OCI-LY7 (cell line): ENCODE data around the gene PML. TPM values are rescaled to one million over a fixed set of nuclear protein-coding genes. Genes with fewer than 3 reads are reported as not detected.

ENCODE experiments used
- BruUV-seq: library from RNA; stranded (reverse); fragments of 400-500 nt; replicated peaks from 2 replicates; lab custom pipeline; 2021; lab: Mats Ljungman, UMichigan
- CTCF ChIA-PET: fragments of 300-600 bp; sonication (Branson Sonifier 250); formaldehyde crosslinking; loops from one replicate; lab custom pipeline; 2022; ENCODE audit warnings: antibody characterized with exemption; ENCODE audit not compliant: unreplicated experiment; lab: Charles Lee
- POLR2A ChIA-PET: fragments of 300-600 bp; sonication (Branson Sonifier 250); formaldehyde crosslinking; loops from one replicate; lab custom pipeline; 2022; ENCODE audit warnings: antibody characterized with exemption; lab: Charles Lee
- DNase-seq: peaks from one replicate; pipeline ENCODE4 v3.0.0-alpha.2; 2015; ENCODE audit warnings: low spot score
- H2AFZ ChIP-seq: fragments of 200-600 bp; sonication (generic), shearing (Covaris generic); 2 replicates; pipeline ENCODE4 v1.6.1; 2014; ENCODE audit warnings: mild to moderate bottlenecking, antibody characterized with exemption, low read length, moderate library complexity
- H3K27ac ChIP-seq: fragments of 200-600 bp; sonication (generic); 2 replicates; pipeline ENCODE4 v1.5.1; 2014; ENCODE audit warnings: mixed run types, low read depth, mild to moderate bottlenecking, moderate library complexity, low read length, inconsistent platforms; ENCODE audit not compliant: poor library complexity, severe bottlenecking
- H3K36me3 ChIP-seq: fragments of 200-600 bp; sonication (generic); 2 replicates; pipeline ENCODE4 v1.6.1; 2014; ENCODE audit warnings: mild to moderate bottlenecking, antibody characterized with exemption, low read length, moderate library complexity, mixed read lengths; ENCODE audit not compliant: insufficient read depth
- H3K4me1 ChIP-seq: fragments of 200-600 bp; sonication (generic); 2 replicates; pipeline ENCODE4 v1.5.1; 2014; ENCODE audit warnings: mild to moderate bottlenecking, low read length; ENCODE audit not compliant: insufficient read depth, poor library complexity, severe bottlenecking
- H3K4me2 ChIP-seq: fragments of 200-600 bp; sonication (generic); 2 replicates; pipeline ENCODE4 v1.6.1; 2014; ENCODE audit warnings: mild to moderate bottlenecking, low read length
- H3K4me3 ChIP-seq: fragments of 200-600 bp; sonication (generic); 2 replicates; pipeline ENCODE4 v1.5.1; 2014; ENCODE audit warnings: mild to moderate bottlenecking, low read depth, low read length; ENCODE audit not compliant: poor library complexity, severe bottlenecking
- H3K79me2 ChIP-seq: fragments of 200-600 bp; sonication (generic); 2 replicates; pipeline ENCODE4 v1.6.1; 2016; ENCODE audit warnings: low read depth, mild to moderate bottlenecking, low read length, moderate library complexity, mixed read lengths; ENCODE audit not compliant: insufficient read depth
- H3K9me2 ChIP-seq: fragments of 200-600 bp; sonication (generic); 2 replicates; pipeline ENCODE4 v1.6.1; 2016; ENCODE audit warnings: mild to moderate bottlenecking, low read length, mixed read lengths; ENCODE audit not compliant: insufficient read depth
- H3K9me3 ChIP-seq: fragments of 200-600 bp; sonication (generic); 2 replicates; pipeline ENCODE4 v1.6.1; 2014; ENCODE audit warnings: mild to moderate bottlenecking, mixed run types, low read length, mixed read lengths
- H4K20me1 ChIP-seq: fragments of 200-600 bp; sonication (generic); 2 replicates; pipeline ENCODE4 v1.6.1; 2014; ENCODE audit warnings: mild to moderate bottlenecking, antibody characterized with exemption, low read length, moderate library complexity, mixed read lengths; ENCODE audit not compliant: insufficient read depth
- EZH2phosphoT487 ChIP-seq: fragments of 200-600 bp; sonication (generic); IDR thresholded peaks from 2 replicates; pipeline ENCODE4 v1.6.1; 2018; ENCODE audit warnings: low read depth, borderline replicate concordance, mild to moderate bottlenecking, mixed run types, antibody characterized with exemption, low read length, moderate library complexity, mixed read lengths
- intact Hi-C: fragments of 100-400 bp; cut with micrococcal nuclease; formaldehyde crosslinking; loops from one replicate; pipeline ENCODE4 v1.10.0; 2022; ENCODE audit not compliant: unreplicated experiment
- total RNA-seq, 2 experiments: library from RNA; depleted of rRNA in 1 of 2; stranded (reverse); fragments of >200 nt in 1 of 2; shearing (Covaris generic) in 1 of 2; gene quantifications; 2 replicates each; pipeline ENCODE4 v1.2.3, GENCODE V29; 2014 to 2022
- TF ChIP-seq, protein P1 (sequence below): fragments of 200-600 bp; sonication (generic); conservative IDR thresholded peaks from 2 replicates; pipeline ENCODE4 v1.5.1; 2014; ENCODE audit warnings: mild to moderate bottlenecking, antibody characterized with exemption, low read length, moderate library complexity, mixed read lengths

The PML gene
- total RNA-seq, 2 experiments from 2014 or later = 16.9 to 26.1 TPM

DNA sequence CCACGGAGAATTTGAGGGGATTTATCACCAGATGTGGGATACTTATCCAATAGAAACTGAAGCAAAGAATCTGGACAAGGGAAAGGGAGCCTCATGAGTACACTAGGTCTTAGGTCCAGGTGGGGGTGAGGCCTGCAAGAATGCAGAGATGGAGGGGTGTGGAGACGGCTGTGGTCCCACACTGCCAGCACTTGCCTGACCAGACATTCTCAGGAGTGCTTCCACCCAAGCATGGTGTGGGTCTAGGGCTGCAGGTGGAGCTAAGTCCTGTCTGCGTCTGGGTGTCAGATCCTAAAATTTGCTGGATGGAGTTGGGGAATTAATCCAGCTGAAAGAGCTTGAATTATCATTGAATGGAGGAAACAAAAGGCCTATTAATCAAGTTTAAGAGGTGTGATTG is 14.4 kb downstream of the PML start:
- peaks cover 20% of the 10 kb centered on the region for H3K4me1 ChIP-seq
- DNase-seq = no peak
- H3K9me2 ChIP-seq = no peaks in the 10 kb centered on the region
- peaks cover 7% of the 10 kb centered on the region; the same call in 1 of the 2 replicates for H3K79me2 ChIP-seq
- H3K4me2 ChIP-seq = no peak overlapping the region
- TF ChIP-seq, protein P1, sequence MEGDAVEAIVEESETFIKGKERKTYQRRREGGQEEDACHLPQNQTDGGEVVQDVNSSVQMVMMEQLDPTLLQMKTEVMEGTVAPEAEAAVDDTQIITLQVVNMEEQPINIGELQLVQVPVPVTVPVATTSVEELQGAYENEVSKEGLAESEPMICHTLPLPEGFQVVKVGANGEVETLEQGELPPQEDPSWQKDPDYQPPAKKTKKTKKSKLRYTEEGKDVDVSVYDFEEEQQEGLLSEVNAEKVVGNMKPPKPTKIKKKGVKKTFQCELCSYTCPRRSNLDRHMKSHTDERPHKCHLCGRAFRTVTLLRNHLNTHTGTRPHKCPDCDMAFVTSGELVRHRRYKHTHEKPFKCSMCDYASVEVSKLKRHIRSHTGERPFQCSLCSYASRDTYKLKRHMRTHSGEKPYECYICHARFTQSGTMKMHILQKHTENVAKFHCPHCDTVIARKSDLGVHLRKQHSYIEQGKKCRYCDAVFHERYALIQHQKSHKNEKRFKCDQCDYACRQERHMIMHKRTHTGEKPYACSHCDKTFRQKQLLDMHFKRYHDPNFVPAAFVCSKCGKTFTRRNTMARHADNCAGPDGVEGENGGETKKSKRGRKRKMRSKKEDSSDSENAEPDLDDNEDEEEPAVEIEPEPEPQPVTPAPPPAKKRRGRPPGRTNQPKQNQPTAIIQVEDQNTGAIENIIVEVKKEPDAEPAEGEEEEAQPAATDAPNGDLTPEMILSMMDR = no peak
- no peak for TF ChIP-seq EZH2phosphoT487
- intact Hi-C loops = no loop called here
- CTCF ChIA-PET = interaction anchor here (0.6 kb wide), 1 partner anchor 37 kb away, joined by 3 read pairs; no protein-coding TSS in a partner anchor
- H2AFZ ChIP-seq = no peak overlapping the region
- no peak overlapping the region for H3K27ac ChIP-seq
- peaks cover 13% of the 10 kb centered on the region; the same call in 1 of the 2 replicates for H3K9me3 ChIP-seq
- POLR2A ChIA-PET = no interaction called here
- no TSS peak for BruUV-seq
- H3K4me3 ChIP-seq = no peak overlapping the region
- peaks cover 65% of the 10 kb centered on the region for H3K36me3 ChIP-seq
- H4K20me1 ChIP-seq = no peaks in the 10 kb centered on the region

DNA sequence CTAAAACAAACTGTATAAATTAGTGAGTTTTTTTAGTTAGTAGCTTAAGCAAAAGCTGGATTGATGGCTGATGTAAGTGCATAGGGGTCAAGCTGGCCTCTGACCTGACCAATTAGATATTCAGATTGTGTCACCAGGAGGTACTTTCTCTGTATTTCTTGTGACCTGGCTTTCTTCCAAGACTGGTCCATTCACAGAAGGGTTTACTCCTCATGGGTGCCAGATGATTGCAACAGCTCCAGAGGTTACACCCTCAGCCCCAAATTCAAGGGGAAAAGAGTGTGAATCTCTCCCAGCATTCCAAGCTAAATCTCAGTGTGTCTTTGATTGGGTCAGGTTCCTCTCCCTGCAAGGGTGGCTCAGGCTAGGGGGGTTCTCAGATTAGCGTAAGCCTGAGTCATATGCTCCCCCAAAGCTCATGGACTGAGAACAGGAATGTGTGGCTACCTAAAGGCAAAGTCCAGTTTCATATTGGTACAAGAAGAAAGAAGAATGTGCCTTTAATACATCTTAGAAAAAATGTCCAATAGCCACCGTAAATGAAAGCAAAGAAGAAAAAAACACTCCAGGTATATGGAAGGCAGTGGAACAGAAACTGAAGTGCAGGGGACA is 16.5 kb downstream of the PML start:
- no peaks in the 10 kb centered on the region for H3K9me2 ChIP-seq
- BruUV-seq = no TSS peak
- peaks cover 20% of the 10 kb centered on the region for H3K4me1 ChIP-seq
- H3K79me2 ChIP-seq = peaks cover 7% of the 10 kb centered on the region; the same call in 1 of the 2 replicates
- peaks cover 57% of the 10 kb centered on the region for H3K36me3 ChIP-seq
- H3K4me2 ChIP-seq = no peak overlapping the region
- H4K20me1 ChIP-seq = no peaks in the 10 kb centered on the region
- H3K27ac ChIP-seq = no peak overlapping the region
- CTCF ChIA-PET = no interaction called here
- H3K9me3 ChIP-seq = peaks cover 15% of the 10 kb centered on the region; the same call in 1 of the 2 replicates
- no peak overlapping the region for H3K4me3 ChIP-seq
- H2AFZ ChIP-seq = no peak overlapping the region
- DNase-seq = no peak
- no peak for TF ChIP-seq EZH2phosphoT487
- TF ChIP-seq, protein P1 = no peak
- POLR2A ChIA-PET = interaction anchor here (0.6 to 1.5 kb wide), 2 partner anchors 17 to 388 kb away, joined by 3 to 6 read pairs; partner anchors contain the start of gene PML
- intact Hi-C loops = no loop called here

DNA sequence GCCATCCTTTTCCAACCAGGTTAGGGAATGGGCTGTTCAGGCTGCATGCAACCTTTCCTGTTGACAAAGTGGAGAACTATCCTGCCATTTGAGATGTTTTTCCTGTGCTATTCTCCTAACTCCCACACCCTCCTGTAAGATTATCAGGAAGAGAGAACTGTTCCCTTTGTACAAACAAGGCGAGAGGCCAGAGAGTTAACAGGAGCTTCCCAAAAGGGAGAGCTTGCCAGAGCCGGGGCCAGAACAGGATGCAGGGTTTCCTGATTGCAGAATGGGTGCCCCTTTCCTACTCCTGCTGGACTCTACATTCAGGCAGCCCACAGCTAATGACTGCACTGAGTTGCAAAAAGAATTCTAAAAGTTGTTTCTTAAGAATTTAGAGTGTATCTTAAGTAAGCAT is 17.1 kb downstream of the PML start:
- Histone ChIP-seq H3K27ac (no peak overlapping the region), H4K20me1 (no peaks in the 10 kb centered on the region), H3K9me2 (no peaks in the 10 kb centered on the region), H3K4me1 (peaks cover 17% of the 10 kb centered on the region), H2AFZ (no peak overlapping the region), H3K4me2 (no peak overlapping the region), H3K9me3 (peaks cover 15% of the 10 kb centered on the region; the same call in 1 of the 2 replicates), H3K79me2 (peaks cover 7% of the 10 kb centered on the region; the same call in 1 of the 2 replicates), H3K4me3 (no peak overlapping the region), H3K36me3 (peaks cover 51% of the 10 kb centered on the region)
- no TSS peak for BruUV-seq
- intact Hi-C loops = no loop called here
- ChIA-PET CTCF (no interaction called here), POLR2A (no interaction called here)
- DNase-seq = no peak
- TF ChIP-seq, protein P1 = no peak
- no peak for TF ChIP-seq EZH2phosphoT487
